ENCODE measurements around the gene DUSP15.

Gene DUSP15

DNA sequence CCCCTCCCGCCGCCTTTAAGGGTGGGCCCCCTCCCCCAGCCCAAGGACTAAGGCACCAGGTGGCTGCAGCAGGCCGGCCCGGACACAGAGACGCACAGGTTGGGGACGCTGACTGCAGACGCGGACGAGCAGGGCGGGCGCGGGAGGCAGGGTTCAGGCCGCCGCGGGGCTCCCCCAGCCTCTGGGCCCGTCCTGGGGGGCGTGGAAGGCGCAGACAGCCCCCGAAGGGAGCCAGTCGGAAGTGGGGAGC is 9.3 kb downstream of the DUSP15 start:
- no peak for DNase-seq (ENCODE audit: low read depth)
- TF ChIP-seq, protein P1, sequence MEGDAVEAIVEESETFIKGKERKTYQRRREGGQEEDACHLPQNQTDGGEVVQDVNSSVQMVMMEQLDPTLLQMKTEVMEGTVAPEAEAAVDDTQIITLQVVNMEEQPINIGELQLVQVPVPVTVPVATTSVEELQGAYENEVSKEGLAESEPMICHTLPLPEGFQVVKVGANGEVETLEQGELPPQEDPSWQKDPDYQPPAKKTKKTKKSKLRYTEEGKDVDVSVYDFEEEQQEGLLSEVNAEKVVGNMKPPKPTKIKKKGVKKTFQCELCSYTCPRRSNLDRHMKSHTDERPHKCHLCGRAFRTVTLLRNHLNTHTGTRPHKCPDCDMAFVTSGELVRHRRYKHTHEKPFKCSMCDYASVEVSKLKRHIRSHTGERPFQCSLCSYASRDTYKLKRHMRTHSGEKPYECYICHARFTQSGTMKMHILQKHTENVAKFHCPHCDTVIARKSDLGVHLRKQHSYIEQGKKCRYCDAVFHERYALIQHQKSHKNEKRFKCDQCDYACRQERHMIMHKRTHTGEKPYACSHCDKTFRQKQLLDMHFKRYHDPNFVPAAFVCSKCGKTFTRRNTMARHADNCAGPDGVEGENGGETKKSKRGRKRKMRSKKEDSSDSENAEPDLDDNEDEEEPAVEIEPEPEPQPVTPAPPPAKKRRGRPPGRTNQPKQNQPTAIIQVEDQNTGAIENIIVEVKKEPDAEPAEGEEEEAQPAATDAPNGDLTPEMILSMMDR (IDR thresholded peaks at IDR 0.05; ENCODE audit: low read depth, low read length, missing control alignments) = no peak
- peak overlapping the region; percentile 56 for H3K4me3 ChIP-seq (ENCODE audit: low read depth, low read length)

DNA sequence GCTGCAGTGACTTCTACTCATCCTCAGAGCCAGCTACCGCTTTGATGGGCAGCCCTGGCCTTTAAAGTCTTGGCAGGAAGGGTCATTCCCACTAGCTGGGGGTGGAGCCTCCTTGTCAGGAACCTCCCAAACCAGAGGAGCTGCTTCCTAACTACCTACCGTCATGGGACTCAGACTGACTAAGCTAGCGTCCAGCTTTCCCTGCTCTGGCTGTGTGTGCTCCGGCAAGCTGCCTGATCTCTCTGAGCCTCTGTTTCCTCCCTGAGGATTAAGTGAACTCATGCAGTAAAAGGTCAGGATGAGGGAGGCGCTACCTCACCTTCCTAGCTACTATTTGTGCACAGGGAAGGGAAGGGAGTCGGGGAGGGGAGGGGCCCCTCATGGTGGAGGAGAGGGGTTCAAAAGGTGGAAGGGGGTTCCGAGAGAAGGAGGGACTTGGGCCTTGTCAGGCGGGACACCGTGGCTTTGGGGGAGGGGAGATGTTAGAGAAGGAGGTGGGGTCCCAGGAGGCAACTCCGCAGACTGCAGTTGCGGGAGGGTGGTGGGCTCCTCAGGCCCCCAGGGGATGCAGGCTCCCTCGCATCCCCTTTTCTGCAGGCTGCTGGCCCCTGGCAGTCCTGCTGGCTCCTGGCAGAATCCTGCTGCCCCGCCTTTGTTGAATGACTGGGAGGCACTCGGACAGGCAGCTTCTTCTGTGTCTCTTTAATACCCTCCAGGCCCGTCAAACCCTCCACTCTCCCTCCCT is 9.8 kb downstream of the DUSP15 start:
- no peak overlapping the region for H3K4me3 ChIP-seq (ENCODE audit: low read depth, low read length)
- no peak for DNase-seq (ENCODE audit: low read depth)
- TF ChIP-seq, protein P1 (IDR thresholded peaks at IDR 0.05; ENCODE audit: low read depth, low read length, missing control alignments) = no peak

DNA sequence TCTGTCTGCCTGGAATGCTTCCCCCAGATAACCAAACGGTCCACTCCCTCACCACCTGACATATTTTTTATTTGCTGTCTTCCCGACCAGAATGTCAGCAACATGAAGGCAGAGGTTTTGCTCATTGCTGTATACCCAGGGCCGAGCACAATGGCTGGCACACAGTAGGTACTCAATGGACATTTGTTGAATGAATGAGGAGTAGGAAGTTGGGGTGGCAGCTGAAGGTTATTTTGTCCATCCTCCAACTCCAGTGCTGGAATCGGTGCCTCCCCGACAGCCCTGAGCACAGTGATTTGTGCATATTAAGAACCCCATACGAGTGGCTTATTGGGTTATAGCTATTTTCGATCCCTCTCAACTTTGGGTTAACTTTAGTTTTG is 10.3 kb downstream of the DUSP15 start:
- TF ChIP-seq, protein P1 (IDR thresholded peaks at IDR 0.05; ENCODE audit: low read depth, low read length, missing control alignments) = no peak
- H3K4me3 ChIP-seq (ENCODE audit: low read depth, low read length) = no peak overlapping the region
- no peak for DNase-seq (ENCODE audit: low read depth)

DNA sequence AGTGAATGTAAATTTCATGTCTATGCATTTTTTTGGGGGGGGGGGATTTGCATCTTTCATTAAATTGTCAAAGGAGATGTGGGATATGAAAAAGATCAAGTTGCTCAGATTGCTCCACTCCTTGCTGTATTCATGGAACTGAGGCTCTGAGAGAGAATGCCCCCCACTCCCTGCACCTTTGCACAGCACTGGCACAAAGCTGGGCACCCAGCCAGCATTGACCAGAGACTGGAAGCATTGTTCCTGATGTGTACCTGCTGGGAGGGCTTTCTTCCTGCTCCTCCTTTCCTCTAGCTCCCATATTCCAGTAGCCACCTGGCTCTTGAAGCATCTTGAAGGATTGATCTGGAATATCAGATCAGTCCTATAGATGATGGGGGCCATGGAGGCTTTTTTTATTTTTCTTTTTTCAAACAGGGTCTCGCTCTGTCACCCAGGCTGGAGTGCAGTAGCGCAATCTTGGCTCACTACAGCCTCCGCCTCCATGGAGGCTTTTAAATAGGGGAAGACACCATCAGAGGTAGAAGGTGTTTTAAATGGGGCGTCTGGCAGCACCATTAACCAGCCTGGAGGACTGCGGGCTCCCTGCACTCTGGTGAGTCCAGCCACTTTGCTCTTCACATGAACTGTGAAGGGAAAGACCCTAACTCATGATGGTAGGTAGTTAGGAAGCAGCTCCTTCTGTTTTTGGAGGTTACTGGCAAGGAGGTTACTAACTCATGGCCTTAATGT is 10.9 kb downstream of the DUSP15 start:
- H3K4me3 ChIP-seq (ENCODE audit: low read depth, low read length) = no peak overlapping the region
- no peak for DNase-seq (ENCODE audit: low read depth)
- TF ChIP-seq, protein P1 (IDR thresholded peaks at IDR 0.05; ENCODE audit: low read depth, low read length, missing control alignments) = no peak

DNA sequence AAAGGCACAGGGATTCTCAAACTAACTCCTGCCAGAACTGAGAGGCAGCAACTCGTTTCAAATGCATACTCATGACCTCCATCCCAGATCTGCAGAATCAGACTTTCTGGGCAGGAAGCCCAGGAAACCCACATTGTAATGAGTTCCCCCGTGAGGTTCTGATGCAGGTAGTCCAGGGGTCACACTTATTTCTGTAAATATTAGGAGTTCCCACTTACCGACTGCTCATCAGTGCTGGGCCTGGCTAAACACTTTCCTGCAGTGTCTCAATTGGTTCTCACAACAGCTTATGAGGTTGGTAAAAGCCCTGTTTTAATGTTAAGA is 11.6 kb downstream of the DUSP15 start:
- TF ChIP-seq, protein P1 (IDR thresholded peaks at IDR 0.05; ENCODE audit: low read depth, low read length, missing control alignments) = no peak
- H3K4me3 ChIP-seq (ENCODE audit: low read depth, low read length) = no peak overlapping the region
- DNase-seq (ENCODE audit: low read depth) = no peak

DNA sequence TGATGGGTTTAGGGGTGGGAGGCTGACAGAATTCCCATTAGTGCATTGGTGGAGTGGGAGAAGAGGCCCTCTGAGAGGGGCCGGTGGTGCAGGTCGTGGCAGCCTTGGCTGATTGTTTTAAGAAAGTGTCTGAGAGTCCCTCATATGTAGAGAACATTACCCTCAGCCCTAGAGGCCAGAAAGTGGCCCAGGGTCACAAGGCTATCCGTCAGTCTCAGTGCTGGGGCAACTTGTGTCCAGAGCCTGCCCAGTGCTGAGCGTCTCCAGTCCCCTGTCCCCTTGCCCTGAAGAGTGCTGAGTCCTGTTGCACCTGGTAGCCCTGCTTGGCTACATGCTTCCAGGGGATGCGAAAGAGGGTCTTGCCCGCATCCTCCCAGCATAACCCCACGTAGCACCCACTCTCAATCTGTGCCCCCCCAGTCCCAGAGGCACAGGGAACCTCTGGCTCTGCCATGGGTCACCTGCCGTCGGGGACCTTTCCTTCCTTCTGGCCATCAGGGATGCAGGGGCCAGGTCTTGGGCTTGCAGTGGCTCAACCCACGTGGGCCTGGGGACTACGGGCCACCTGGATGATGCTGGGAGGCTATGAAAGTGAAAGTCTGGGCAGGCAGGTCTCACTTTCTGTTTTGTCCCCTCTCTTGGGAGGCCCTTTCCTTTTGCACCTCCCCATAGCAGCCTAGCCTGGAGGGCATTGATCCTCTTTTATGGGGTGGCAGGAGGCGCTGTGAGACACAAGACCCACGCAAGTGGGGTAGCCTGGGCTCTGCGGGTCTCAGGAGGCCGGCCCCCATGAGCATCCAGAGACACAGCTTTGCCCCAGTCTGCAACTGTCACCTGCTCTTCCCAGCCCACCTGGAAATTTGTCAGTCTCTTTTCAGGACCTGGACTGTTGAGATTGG is 12.2 kb downstream of the DUSP15 start:
- no peak overlapping the region for H3K4me3 ChIP-seq (ENCODE audit: low read depth, low read length)
- TF ChIP-seq, protein P1 (IDR thresholded peaks at IDR 0.05; ENCODE audit: low read depth, low read length, missing control alignments) = no peak
- no peak for DNase-seq (ENCODE audit: low read depth)
